ENCODE measurements around the gene STXBP1. TPM values are rescaled to one million over a fixed set of nuclear protein-coding genes. Genes with fewer than 3 reads are reported as not detected.

Gene STXBP1
- total RNA-seq, 1 experiment from 2014 or later, result 10.9 TPM

- Histone ChIP-seq H3K27me3 (replicated peaks; ENCODE audit: insufficient read depth, low read depth, low read length, poor library complexity) (no peaks in the 10 kb centered on the region), H3K4me1 (ENCODE audit: insufficient read depth, low read length, poor library complexity, severe bottlenecking) (peaks cover 29% of the 10 kb centered on the region), H3K9me3 (ENCODE audit: low read depth, low read length, poor library complexity, severe bottlenecking) (no peaks in the 10 kb centered on the region), H3K36me3 (ENCODE audit: insufficient read depth, low read length, poor library complexity, severe bottlenecking) (no peaks in the 10 kb centered on the region), H3K27ac (ENCODE audit: low read depth, low read length, poor library complexity, severe bottlenecking) (peak overlapping the region; percentile 79), H3K4me3 (ENCODE audit: low read depth, low read length, poor library complexity, severe bottlenecking) (peak overlapping the region; percentile 97)
- intact Hi-C loops (cut with micrococcal nuclease; ENCODE audit: unreplicated experiment), result no loop called here
- DNase-seq (ENCODE audit: low spot score), result peak; percentile 43
- CTCF ChIA-PET, result no interaction called here
- TF ChIP-seq CTCF (conservative IDR thresholded peaks at IDR 0.05; ENCODE audit: low read depth, low read length), result no peak
- no peak for TF ChIP-seq EZH2 (IDR thresholded peaks at IDR 0.05; ENCODE audit: borderline replicate concordance, low read depth, low read length, poor library complexity, severe bottlenecking)
- no TSS peak for BruUV-seq (replicated peaks)
- POLR2A ChIA-PET (ENCODE audit: low non-redundant PET), result no interaction called here
Observed at GRCh38 chr9:127567035-127567729, 44.9 kb upstream of the STXBP1 start.

GRCh38 chr9:127567730-127568617 lies 44.1 kb upstream of the STXBP1 start:
- intact Hi-C loops (cut with micrococcal nuclease; ENCODE audit: unreplicated experiment), result no loop called here
- ChIA-PET CTCF (no interaction called here), POLR2A (ENCODE audit: low non-redundant PET) (no interaction called here)
- H3K27ac ChIP-seq (ENCODE audit: low read depth, low read length, poor library complexity, severe bottlenecking), result peak overlapping the region; percentile 79
- H3K27me3 ChIP-seq (replicated peaks; ENCODE audit: insufficient read depth, low read depth, low read length, poor library complexity), result no peaks in the 10 kb centered on the region
- H3K36me3 ChIP-seq (ENCODE audit: insufficient read depth, low read length, poor library complexity, severe bottlenecking), result no peaks in the 10 kb centered on the region
- DNase-seq (ENCODE audit: low spot score), result peak; percentile 56
- H3K4me3 ChIP-seq (ENCODE audit: low read depth, low read length, poor library complexity, severe bottlenecking), result peak overlapping the region; percentile 97
- H3K4me1 ChIP-seq (ENCODE audit: insufficient read depth, low read length, poor library complexity, severe bottlenecking), result peaks cover 26% of the 10 kb centered on the region
- no TSS peak for BruUV-seq (replicated peaks)
- no peak for TF ChIP-seq EZH2 (IDR thresholded peaks at IDR 0.05; ENCODE audit: borderline replicate concordance, low read depth, low read length, poor library complexity, severe bottlenecking)
- no peak for TF ChIP-seq CTCF (conservative IDR thresholded peaks at IDR 0.05; ENCODE audit: low read depth, low read length)
- no peaks in the 10 kb centered on the region for H3K9me3 ChIP-seq (ENCODE audit: low read depth, low read length, poor library complexity, severe bottlenecking)

GRCh38 chr9:127568618-127568970 lies 43.5 kb upstream of the STXBP1 start:
- CTCF ChIA-PET, result interaction anchor here (0.5 kb wide), 1 partner anchor 21 kb away, joined by 3 read pairs; no protein-coding TSS in a partner anchor
- intact Hi-C loops (cut with micrococcal nuclease; ENCODE audit: unreplicated experiment), result no loop called here
- Histone ChIP-seq H3K36me3 (ENCODE audit: insufficient read depth, low read length, poor library complexity, severe bottlenecking) (no peaks in the 10 kb centered on the region), H3K9me3 (ENCODE audit: low read depth, low read length, poor library complexity, severe bottlenecking) (no peaks in the 10 kb centered on the region), H3K27me3 (replicated peaks; ENCODE audit: insufficient read depth, low read depth, low read length, poor library complexity) (no peaks in the 10 kb centered on the region), H3K4me3 (ENCODE audit: low read depth, low read length, poor library complexity, severe bottlenecking) (peak overlapping the region; percentile 97), H3K4me1 (ENCODE audit: insufficient read depth, low read length, poor library complexity, severe bottlenecking) (peaks cover 24% of the 10 kb centered on the region), H3K27ac (ENCODE audit: low read depth, low read length, poor library complexity, severe bottlenecking) (peak overlapping the region; percentile 79)
- TF ChIP-seq EZH2 (IDR thresholded peaks at IDR 0.05; ENCODE audit: borderline replicate concordance, low read depth, low read length, poor library complexity, severe bottlenecking) (no peak), CTCF (conservative IDR thresholded peaks at IDR 0.05; ENCODE audit: low read depth, low read length) (no peak)
- no TSS peak for BruUV-seq (replicated peaks)
- POLR2A ChIA-PET (ENCODE audit: low non-redundant PET), result no interaction called here
- no peak for DNase-seq (ENCODE audit: low spot score)
